HepG2 (cell line): ENCODE results near the gene SDK1.

Source experiments
- ETV6 ChIP-seq: sonication (generic); formaldehyde crosslinking; conservative IDR thresholded peaks from 2 replicates; pipeline ENCODE4 v1.4.0; 2020; ENCODE audit warnings: missing genetic modification reagents
- NFYB ChIP-seq: sonication (generic); formaldehyde crosslinking; IDR thresholded peaks from 2 replicates; pipeline ENCODE4 v1.4.0; 2020; ENCODE audit warnings: missing genetic modification reagents
- POLR2AphosphoS5 ChIP-seq: IDR thresholded peaks from 2 replicates; pipeline ENCODE4 v1.6.1; 2012; ENCODE audit warnings: low read depth, low read length
- SMC3 ChIP-seq: IDR thresholded peaks from 2 replicates; pipeline ENCODE4 v1.6.1; 2011; ENCODE audit warnings: low read length, improper control_type of control experiment
- SNAI1 ChIP-seq: sonication (generic); formaldehyde crosslinking; IDR thresholded peaks from 2 replicates; pipeline ENCODE4 v1.5.0; 2020; ENCODE audit warnings: mild to moderate bottlenecking, missing genetic modification reagents, borderline replicate concordance
- ZBTB21 ChIP-seq: sonication (generic); formaldehyde crosslinking; IDR thresholded peaks from 2 replicates; pipeline ENCODE4 v1.4.0; 2020; ENCODE audit warnings: missing genetic modification reagents
- TF ChIP-seq, protein P1 (sequence below): sonication (generic); formaldehyde crosslinking; IDR thresholded peaks from 2 replicates; pipeline ENCODE4 v1.5.0; 2020; ENCODE audit warnings: mild to moderate bottlenecking, missing genetic modification reagents, borderline replicate concordance
- TF ChIP-seq, protein P2 (sequence below): sonication (generic); formaldehyde crosslinking; IDR thresholded peaks from 2 replicates; pipeline ENCODE4 v1.5.0; 2020; ENCODE audit warnings: mild to moderate bottlenecking, missing genetic modification reagents, moderate library complexity
- TF ChIP-seq, protein P3 (sequence below): sonication (generic); formaldehyde crosslinking; IDR thresholded peaks from 2 replicates; pipeline ENCODE4 v1.4.0; 2020; ENCODE audit warnings: missing genetic modification reagents

DNA sequence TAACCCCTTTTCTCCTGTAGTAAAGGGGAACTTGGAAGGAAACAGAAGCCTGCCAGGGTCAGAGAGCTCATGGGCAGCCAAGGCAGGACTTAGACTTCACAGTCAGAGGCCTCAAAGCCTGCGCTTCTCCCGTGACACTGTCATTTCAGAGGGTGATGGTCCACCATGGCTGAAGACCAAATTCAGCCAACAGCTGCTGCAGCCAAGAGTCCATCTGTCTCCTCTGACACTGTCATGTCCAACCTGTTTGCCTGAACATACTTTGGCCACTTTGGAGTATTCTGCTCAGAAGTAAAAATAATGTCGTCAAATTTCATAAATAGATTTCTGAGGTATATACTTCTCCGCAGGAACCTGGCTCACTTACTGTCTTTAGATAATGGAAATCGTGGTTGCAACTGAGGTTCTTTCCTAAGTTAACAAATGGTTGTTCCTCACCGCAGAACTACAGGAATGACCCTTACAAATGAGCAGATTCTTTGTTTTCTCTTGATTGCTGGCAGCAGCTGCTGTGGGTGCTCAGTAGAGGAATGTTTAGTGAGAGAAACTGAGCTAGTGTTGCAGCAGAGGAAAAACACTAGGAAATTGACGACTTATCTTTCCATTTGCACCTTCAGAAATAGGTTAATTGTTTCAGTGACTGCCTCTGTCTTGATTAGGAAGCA is 626.5 kb downstream of the SDK1 start:
- TF ChIP-seq SMC3 (no peak), NFYB (CRISPR knock-in tag) (no peak), POLR2AphosphoS5 (no peak), SNAI1 (no peak), ETV6 (CRISPR knock-in tag) (no peak), ZBTB21 (CRISPR knock-in tag) (no peak)
- TF ChIP-seq, protein P1, sequence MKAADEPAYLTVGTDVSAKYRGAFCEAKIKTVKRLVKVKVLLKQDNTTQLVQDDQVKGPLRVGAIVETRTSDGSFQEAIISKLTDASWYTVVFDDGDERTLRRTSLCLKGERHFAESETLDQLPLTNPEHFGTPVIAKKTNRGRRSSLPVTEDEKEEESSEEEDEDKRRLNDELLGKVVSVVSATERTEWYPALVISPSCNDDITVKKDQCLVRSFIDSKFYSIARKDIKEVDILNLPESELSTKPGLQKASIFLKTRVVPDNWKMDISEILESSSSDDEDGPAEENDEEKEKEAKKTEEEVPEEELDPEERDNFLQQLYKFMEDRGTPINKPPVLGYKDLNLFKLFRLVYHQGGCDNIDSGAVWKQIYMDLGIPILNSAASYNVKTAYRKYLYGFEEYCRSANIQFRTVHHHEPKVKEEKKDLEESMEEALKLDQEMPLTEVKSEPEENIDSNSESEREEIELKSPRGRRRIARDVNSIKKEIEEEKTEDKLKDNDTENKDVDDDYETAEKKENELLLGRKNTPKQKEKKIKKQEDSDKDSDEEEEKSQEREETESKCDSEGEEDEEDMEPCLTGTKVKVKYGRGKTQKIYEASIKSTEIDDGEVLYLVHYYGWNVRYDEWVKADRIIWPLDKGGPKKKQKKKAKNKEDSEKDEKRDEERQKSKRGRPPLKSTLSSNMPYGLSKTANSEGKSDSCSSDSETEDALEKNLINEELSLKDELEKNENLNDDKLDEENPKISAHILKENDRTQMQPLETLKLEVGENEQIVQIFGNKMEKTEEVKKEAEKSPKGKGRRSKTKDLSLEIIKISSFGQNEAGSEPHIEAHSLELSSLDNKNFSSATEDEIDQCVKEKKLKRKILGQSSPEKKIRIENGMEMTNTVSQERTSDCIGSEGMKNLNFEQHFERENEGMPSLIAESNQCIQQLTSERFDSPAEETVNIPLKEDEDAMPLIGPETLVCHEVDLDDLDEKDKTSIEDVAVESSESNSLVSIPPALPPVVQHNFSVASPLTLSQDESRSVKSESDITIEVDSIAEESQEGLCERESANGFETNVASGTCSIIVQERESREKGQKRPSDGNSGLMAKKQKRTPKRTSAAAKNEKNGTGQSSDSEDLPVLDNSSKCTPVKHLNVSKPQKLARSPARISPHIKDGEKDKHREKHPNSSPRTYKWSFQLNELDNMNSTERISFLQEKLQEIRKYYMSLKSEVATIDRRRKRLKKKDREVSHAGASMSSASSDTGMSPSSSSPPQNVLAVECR (CRISPR knock-in tag) = no peak
- TF ChIP-seq, protein P2, sequence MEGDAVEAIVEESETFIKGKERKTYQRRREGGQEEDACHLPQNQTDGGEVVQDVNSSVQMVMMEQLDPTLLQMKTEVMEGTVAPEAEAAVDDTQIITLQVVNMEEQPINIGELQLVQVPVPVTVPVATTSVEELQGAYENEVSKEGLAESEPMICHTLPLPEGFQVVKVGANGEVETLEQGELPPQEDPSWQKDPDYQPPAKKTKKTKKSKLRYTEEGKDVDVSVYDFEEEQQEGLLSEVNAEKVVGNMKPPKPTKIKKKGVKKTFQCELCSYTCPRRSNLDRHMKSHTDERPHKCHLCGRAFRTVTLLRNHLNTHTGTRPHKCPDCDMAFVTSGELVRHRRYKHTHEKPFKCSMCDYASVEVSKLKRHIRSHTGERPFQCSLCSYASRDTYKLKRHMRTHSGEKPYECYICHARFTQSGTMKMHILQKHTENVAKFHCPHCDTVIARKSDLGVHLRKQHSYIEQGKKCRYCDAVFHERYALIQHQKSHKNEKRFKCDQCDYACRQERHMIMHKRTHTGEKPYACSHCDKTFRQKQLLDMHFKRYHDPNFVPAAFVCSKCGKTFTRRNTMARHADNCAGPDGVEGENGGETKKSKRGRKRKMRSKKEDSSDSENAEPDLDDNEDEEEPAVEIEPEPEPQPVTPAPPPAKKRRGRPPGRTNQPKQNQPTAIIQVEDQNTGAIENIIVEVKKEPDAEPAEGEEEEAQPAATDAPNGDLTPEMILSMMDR (CRISPR knock-in tag) = no peak
- TF ChIP-seq, protein P3, sequence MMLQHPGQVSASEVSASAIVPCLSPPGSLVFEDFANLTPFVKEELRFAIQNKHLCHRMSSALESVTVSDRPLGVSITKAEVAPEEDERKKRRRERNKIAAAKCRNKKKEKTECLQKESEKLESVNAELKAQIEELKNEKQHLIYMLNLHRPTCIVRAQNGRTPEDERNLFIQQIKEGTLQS = no peak
